Loucy (cell line): ENCODE measurements around the gene COLQ.

Source experiments
- H2AFZ ChIP-seq: fragments of 200-600 bp; sonication (generic); 2 replicates; pipeline ENCODE4 v1.6.0; 2016; ENCODE audit warnings: antibody characterized with exemption, mild to moderate bottlenecking, low read length, moderate library complexity
- H3F3A ChIP-seq: fragments of 200-600 bp; 2 replicates; pipeline ENCODE4 v1.6.0; 2016; ENCODE audit warnings: antibody characterized with exemption, low read depth, mild to moderate bottlenecking
- H3K27me3 ChIP-seq: fragments of 200-600 bp; sonication (generic); 2 replicates; pipeline ENCODE4 v1.6.1; 2014; ENCODE audit warnings: low read length, mild to moderate bottlenecking; ENCODE audit not compliant: insufficient read depth, poor library complexity, severe bottlenecking
- H3K36me3 ChIP-seq: fragments of 200-600 bp; sonication (generic); 2 replicates; pipeline ENCODE4 v1.6.1; 2016; ENCODE audit warnings: low read length; ENCODE audit not compliant: insufficient read depth
- H3K4me1 ChIP-seq: fragments of 200-600 bp; sonication (generic); 2 replicates; pipeline ENCODE4 v1.5.1; 2014; ENCODE audit warnings: low read length, mild to moderate bottlenecking; ENCODE audit not compliant: insufficient read depth, poor library complexity, severe bottlenecking
- H3K4me2 ChIP-seq: fragments of 200-600 bp; sonication (generic); 2 replicates; pipeline ENCODE4 v1.6.0; 2014; ENCODE audit warnings: antibody characterized with exemption, low read length, low read depth, mild to moderate bottlenecking; ENCODE audit not compliant: poor library complexity, severe bottlenecking
- H3K4me3 ChIP-seq: fragments of 200-600 bp; sonication (generic); 2 replicates; pipeline ENCODE4 v1.5.1; 2014; ENCODE audit warnings: low read length, mild to moderate bottlenecking, mixed read lengths; ENCODE audit not compliant: poor library complexity, severe bottlenecking
- H3K79me2 ChIP-seq: fragments of 200-600 bp; sonication (generic); 2 replicates; pipeline ENCODE4 v1.6.1; 2014; ENCODE audit warnings: low read length; ENCODE audit not compliant: insufficient read depth
- H3K9ac ChIP-seq: fragments of 200-600 bp; sonication (generic); 2 replicates; pipeline ENCODE4 v1.6.0; 2014; ENCODE audit warnings: mild to moderate bottlenecking, low read depth, low read length, moderate library complexity; ENCODE audit not compliant: poor library complexity, severe bottlenecking
- H3K9me2 ChIP-seq: fragments of 200-600 bp; sonication (generic); replicated peaks from 2 replicates; pipeline ENCODE4 v1.6.1; 2016; ENCODE audit warnings: low read depth, low read length, mixed read lengths
- H3K9me3 ChIP-seq: fragments of 200-600 bp; sonication (generic); 2 replicates; pipeline ENCODE4 v1.6.1; 2014; ENCODE audit warnings: mild to moderate bottlenecking, antibody characterized with exemption, low read length, low read depth; ENCODE audit not compliant: insufficient read depth
- H4K20me1 ChIP-seq: fragments of 200-600 bp; sonication (generic); 2 replicates; pipeline ENCODE4 v1.6.0; 2014; ENCODE audit warnings: antibody characterized with exemption, low read length, mild to moderate bottlenecking; ENCODE audit not compliant: insufficient read depth, poor library complexity, severe bottlenecking
- CTCF ChIP-seq: fragments of 200-600 bp; sonication (generic); conservative IDR thresholded peaks from 2 replicates; pipeline ENCODE4 v1.5.1; 2014; ENCODE audit warnings: mild to moderate bottlenecking, antibody characterized with exemption, low read length
- EZH2phosphoT487 ChIP-seq: fragments of 200-600 bp; IDR thresholded peaks from 2 replicates; pipeline ENCODE4 v1.6.1; 2018; ENCODE audit warnings: antibody characterized with exemption, mild to moderate bottlenecking, moderate library complexity, borderline replicate concordance

COLQ gene

DNA sequence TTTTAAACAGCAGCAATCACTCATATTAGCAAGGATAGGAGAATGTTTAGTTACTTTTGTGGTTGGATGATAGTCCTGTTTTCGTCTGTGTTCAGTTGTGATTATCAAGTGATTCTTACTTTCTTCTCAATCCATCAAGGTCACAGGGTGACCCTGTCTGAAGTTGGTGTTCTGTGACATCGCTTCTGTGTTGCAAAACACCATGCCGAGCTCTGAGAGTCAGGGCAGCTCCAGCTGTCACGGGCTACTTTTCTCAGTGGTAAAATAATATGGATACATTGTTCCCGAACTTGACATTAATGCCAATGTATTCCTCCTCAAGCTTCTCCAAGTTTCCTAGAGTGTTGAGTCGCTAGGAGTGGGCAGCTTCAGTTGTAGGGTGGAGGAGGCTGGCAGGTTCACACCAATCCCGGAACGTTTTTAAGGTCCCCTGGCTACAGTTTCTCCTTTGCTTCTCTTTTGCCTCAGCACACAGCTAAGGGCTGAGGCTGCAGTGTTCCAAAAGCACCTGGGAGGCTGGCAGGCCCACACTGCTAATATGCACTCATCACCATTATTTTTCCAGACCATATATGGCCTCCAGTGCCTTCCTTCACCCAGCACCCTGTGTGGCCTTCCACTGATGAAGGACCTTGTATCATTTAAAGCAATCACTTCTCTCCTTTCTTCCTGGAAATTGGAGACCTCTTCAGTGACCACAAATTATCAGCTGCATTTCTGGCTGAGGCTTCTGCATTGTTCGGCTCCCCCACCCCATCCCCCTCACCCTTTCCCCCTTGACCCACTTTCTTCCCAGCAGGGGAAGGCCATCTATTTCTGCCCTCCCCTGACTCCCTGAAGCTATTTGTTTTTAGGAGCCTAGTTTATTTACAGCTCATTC lies 25.8 kb downstream of the COLQ start:
- H3K9me3 ChIP-seq, result no peaks in the 10 kb centered on the region

DNA sequence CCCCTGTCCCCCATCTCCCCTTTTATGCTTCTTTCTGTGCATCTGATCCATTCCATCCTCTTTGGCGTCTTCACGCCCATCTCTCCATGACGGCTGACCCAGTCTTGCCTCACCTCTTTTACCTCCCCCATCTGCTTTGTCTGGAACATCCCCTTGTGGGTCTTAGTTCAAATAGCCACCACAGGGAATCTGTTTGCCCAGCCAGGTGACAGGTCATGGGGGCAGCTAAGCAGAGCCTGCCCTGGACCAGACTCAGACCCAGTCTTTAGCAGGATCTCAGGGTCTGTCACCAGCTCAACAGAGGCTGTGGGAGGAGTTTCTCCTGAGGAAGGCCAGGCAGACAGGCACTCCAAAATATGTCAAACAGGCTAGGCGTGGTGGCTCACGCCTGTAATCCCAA lies 28.1 kb downstream of the COLQ start:
- Histone ChIP-seq H3K4me3 (no peak overlapping the region), H3K9me3 (no peaks in the 10 kb centered on the region), H3K36me3 (no peaks in the 10 kb centered on the region), H3K79me2 (no peaks in the 10 kb centered on the region), H3K9ac (no peak overlapping the region), H3K4me1 (peaks cover 6% of the 10 kb centered on the region), H3K27me3 (no peaks in the 10 kb centered on the region), H4K20me1 (no peaks in the 10 kb centered on the region), H3K4me2 (no peak overlapping the region), H3F3A (no peaks in the 10 kb centered on the region), H2AFZ (no peak overlapping the region), H3K9me2 (no peaks in the 10 kb centered on the region)
- TF ChIP-seq CTCF, result no peak
- TF ChIP-seq EZH2phosphoT487, result no peak

More for the DNA sequence above, 25.8 kb downstream of the COLQ start:
- no peaks in the 10 kb centered on the region for H3K9me2 ChIP-seq
- H3K4me2 ChIP-seq, result no peak overlapping the region
- no peak overlapping the region for H3K4me3 ChIP-seq
- H3F3A ChIP-seq, result no peaks in the 10 kb centered on the region
- no peaks in the 10 kb centered on the region for H3K79me2 ChIP-seq
- H3K4me1 ChIP-seq, result peaks cover 6% of the 10 kb centered on the region
- no peaks in the 10 kb centered on the region for H3K27me3 ChIP-seq
- H3K9ac ChIP-seq, result no peak overlapping the region
- H2AFZ ChIP-seq, result no peak overlapping the region
- TF ChIP-seq EZH2phosphoT487 (no peak), CTCF (no peak)
- H4K20me1 ChIP-seq, result no peaks in the 10 kb centered on the region
- no peaks in the 10 kb centered on the region for H3K36me3 ChIP-seq

DNA sequence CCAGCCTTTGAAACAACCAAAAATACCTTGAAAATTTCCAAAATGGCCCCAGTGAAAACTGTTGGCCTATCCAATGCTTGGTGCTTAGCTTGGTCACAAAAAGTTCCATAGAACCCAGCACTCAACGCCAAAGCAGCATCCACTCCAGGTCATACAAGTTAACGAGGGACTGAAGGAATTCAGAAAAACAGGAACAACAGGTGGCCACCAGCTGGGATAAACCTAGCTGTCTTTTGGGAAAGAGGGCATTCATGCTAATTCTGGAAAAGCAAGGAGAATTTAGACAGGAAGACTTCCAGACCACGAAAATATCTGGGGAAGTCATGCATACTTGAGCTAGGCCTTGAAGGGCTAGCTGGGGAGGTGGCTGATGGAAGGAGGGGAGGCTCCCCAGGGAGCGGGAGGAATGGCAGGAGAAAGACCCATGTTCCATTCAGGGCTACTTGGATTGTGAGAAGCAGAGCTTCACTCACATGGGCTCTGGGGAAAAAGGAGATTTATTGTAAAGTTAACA lies 28.6 kb downstream of the COLQ start:
- H3K9ac ChIP-seq, result no peak overlapping the region
- H3K4me3 ChIP-seq, result no peak overlapping the region
- H3K36me3 ChIP-seq, result no peaks in the 10 kb centered on the region
- H3K4me2 ChIP-seq, result no peak overlapping the region
- H3K4me1 ChIP-seq, result peaks cover 6% of the 10 kb centered on the region
- no peaks in the 10 kb centered on the region for H4K20me1 ChIP-seq
- no peaks in the 10 kb centered on the region for H3K9me2 ChIP-seq
- no peaks in the 10 kb centered on the region for H3F3A ChIP-seq
- H3K9me3 ChIP-seq, result no peaks in the 10 kb centered on the region
- H2AFZ ChIP-seq, result no peak overlapping the region
- no peak for TF ChIP-seq EZH2phosphoT487
- no peaks in the 10 kb centered on the region for H3K79me2 ChIP-seq
- H3K27me3 ChIP-seq, result no peaks in the 10 kb centered on the region

DNA sequence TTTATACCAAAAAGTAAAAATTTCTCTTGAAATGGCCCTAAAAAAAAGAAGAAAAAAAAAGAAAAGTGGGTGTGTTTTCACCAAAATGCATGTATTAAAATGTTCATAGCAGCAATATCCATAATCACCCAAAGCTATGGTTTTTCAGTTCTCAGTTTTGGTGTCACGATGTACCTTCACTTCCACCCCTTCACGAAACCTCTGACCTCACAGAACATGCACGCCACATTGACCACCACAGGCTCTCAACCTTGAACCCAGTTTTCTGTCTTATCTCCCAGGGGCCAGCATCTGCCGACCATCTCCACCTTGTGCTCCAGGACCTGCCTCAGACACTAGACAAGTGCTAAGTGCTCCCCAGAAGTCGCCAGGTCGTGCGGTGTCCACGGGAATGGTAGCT lies 30.4 kb downstream of the COLQ start:
- H3K4me3 ChIP-seq, result no peak overlapping the region
- H3K4me1 ChIP-seq, result no peaks in the 10 kb centered on the region
- H3K9ac ChIP-seq, result no peak overlapping the region
- H4K20me1 ChIP-seq, result no peaks in the 10 kb centered on the region
- no peak overlapping the region for H2AFZ ChIP-seq
- H3K4me2 ChIP-seq, result no peak overlapping the region
- H3K36me3 ChIP-seq, result no peaks in the 10 kb centered on the region
- H3K9me3 ChIP-seq, result no peaks in the 10 kb centered on the region
- no peaks in the 10 kb centered on the region for H3K9me2 ChIP-seq
- TF ChIP-seq CTCF (no peak), EZH2phosphoT487 (no peak)
- no peaks in the 10 kb centered on the region for H3K79me2 ChIP-seq
- H3K27me3 ChIP-seq, result no peaks in the 10 kb centered on the region
- no peaks in the 10 kb centered on the region for H3F3A ChIP-seq
